Panc1 (cell line): ENCODE measurements around the gene TMEM203. TPM values are rescaled to one million over a fixed set of nuclear protein-coding genes. Genes with fewer than 3 reads are reported as not detected.

Experiments
- ATAC-seq: fragments of 200-7000 bp; cut with Tn5 transposase; 2 replicates; pipeline ENCODE4 v1.9.1; 2020; ENCODE audit warnings: mild to moderate bottlenecking, moderate library complexity
- BruUV-seq: library from RNA; stranded (reverse); fragments of 400-500 nt; replicated peaks from 2 replicates; lab custom pipeline; 2021; lab: Mats Ljungman, UMichigan
- CTCF ChIA-PET: fragments of 300-600 bp; sonication (Branson Sonifier 250); formaldehyde crosslinking; loops from one replicate; lab custom pipeline; 2022; ENCODE audit warnings: antibody characterized with exemption; lab: Charles Lee
- POLR2A ChIA-PET: fragments of 300-600 bp; sonication (Branson Sonifier 250); formaldehyde crosslinking; loops from one replicate; lab custom pipeline; 2022; ENCODE audit warnings: antibody characterized with exemption; lab: Charles Lee
- DNase-seq: peaks from one replicate; pipeline ENCODE4 v3.0.0-alpha.2; 2010; ENCODE audit warnings: low read depth, low spot score
- H3K27ac ChIP-seq: 2 replicates; pipeline ENCODE4 v1.5.1; 2011; ENCODE audit warnings: mild to moderate bottlenecking, low read length, inconsistent platforms
- H3K27me3 ChIP-seq: fragments of 200-500 bp; sonication (Bioruptor generic); 2 replicates; pipeline ENCODE4 v1.6.0; 2014; ENCODE audit warnings: low read length, inconsistent platforms; ENCODE audit not compliant: control insufficient read depth, insufficient read depth
- H3K36me3 ChIP-seq: fragments of 200-500 bp; sonication (Bioruptor generic); 2 replicates; pipeline ENCODE4 v1.5.1; 2014; ENCODE audit warnings: inconsistent platforms, mild to moderate bottlenecking, low read length, moderate library complexity; ENCODE audit not compliant: control insufficient read depth, insufficient read depth
- H3K4me1 ChIP-seq: 2 replicates; pipeline ENCODE4 v1.5.1; 2011; ENCODE audit warnings: inconsistent platforms, mild to moderate bottlenecking, low read length, moderate library complexity; ENCODE audit not compliant: control insufficient read depth, insufficient read depth
- H3K4me3 ChIP-seq, 2 experiments: 2 replicates each; pipeline ENCODE4 v1.5.1; 2011 to 2012; ENCODE audit warnings: low read depth in 2 of 2, low read length in 2 of 2, mild to moderate bottlenecking in 2 of 2, inconsistent platforms in 1 of 2, moderate library complexity in 1 of 2
- H3K9me3 ChIP-seq: fragments of 200-500 bp; sonication (Bioruptor generic); 2 replicates; pipeline ENCODE4 v1.5.1; 2014; ENCODE audit warnings: low read depth, mild to moderate bottlenecking, inconsistent platforms, low read length, moderate library complexity; ENCODE audit not compliant: control insufficient read depth, insufficient read depth
- POLR2AphosphoS5 ChIP-seq: IDR thresholded peaks from 2 replicates; pipeline ENCODE4 v1.6.1; 2012; ENCODE audit warnings: mild to moderate bottlenecking, low read depth, low read length, moderate library complexity
- SIN3A ChIP-seq: IDR thresholded peaks from 2 replicates; pipeline ENCODE4 v1.6.1; 2012; ENCODE audit warnings: low read depth, mild to moderate bottlenecking, low read length, moderate library complexity, borderline replicate concordance; ENCODE audit not compliant: insufficient read depth
- TCF7L2 ChIP-seq: IDR thresholded peaks from 2 replicates; pipeline ENCODE4 v1.6.1; 2011; ENCODE audit warnings: mild to moderate bottlenecking, low read depth, low read length, inconsistent platforms
- in situ Hi-C: cut with HindIII; loops from 2 replicates; pipeline ENCODE4 v1.10.0; 2016; ENCODE audit warnings: low sequenced_read_pairs, low pct_unique_long_range_greater_than_20kb
- intact Hi-C: fragments of 100-400 bp; cut with micrococcal nuclease; formaldehyde crosslinking; loops from one replicate; pipeline ENCODE4 v1.10.0; 2022; ENCODE audit not compliant: unreplicated experiment
- total RNA-seq: library from RNA; stranded (reverse); gene quantifications from one replicate; pipeline ENCODE4 v1.2.1, GENCODE V29; 2021; ENCODE audit not compliant: unreplicated experiment
- TF ChIP-seq, protein P1 (sequence below), 2 experiments: IDR thresholded peaks; 2 replicates each; pipeline ENCODE4 v1.6.1; 2011 to 2012; ENCODE audit warnings: low read depth in 2 of 2, control low read depth in 1 of 2, low read length in 1 of 2, mild to moderate bottlenecking in 1 of 2, moderate library complexity in 1 of 2; ENCODE audit not compliant: insufficient read depth in 1 of 2
- TF ChIP-seq, protein P2 (sequence below): fragments of 450-650 bp; IDR thresholded peaks from 2 replicates; pipeline ENCODE4 v1.5.1; 2017; ENCODE audit warnings: mild to moderate bottlenecking

The TMEM203 gene
- total RNA-seq, 1 experiment from 2014 or later: 25.4 TPM

DNA sequence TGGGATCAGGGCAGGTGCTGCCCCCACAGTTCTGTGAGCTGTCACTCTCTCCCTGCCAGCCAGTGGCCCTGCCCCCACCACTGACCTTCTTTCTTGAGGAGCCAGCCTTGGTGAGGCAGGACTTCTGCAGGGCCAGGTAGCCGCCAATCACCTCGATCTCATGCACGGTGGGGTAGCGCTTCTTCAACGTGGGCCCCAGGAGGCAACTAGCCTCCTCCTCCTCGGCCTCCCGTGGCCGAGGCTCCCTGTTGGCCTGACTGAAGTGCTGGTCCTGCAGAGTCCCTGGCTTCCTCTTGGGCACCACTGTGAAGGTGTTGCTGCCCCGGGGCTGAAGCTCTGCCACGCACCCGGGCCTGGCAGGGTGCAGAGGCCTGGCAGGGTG, 6.6 kb downstream of the TMEM203 start:
- DNase-seq (no peak), ATAC-seq (no peak)
- Histone ChIP-seq H3K4me3 (peak overlapping the region; percentile 34 to 45), H3K4me1 (peaks cover 36% of the 10 kb centered on the region), H3K27me3 (no peaks in the 10 kb centered on the region), H3K9me3 (no peaks in the 10 kb centered on the region), H3K27ac (peak overlapping the region; percentile 34; the same call in 1 of the 2 replicates), H3K36me3 (no peaks in the 10 kb centered on the region)
- in situ Hi-C loops (no loop called here), intact Hi-C loops (no loop called here)
- no peak for TF ChIP-seq SIN3A
- TF ChIP-seq, protein P1, sequence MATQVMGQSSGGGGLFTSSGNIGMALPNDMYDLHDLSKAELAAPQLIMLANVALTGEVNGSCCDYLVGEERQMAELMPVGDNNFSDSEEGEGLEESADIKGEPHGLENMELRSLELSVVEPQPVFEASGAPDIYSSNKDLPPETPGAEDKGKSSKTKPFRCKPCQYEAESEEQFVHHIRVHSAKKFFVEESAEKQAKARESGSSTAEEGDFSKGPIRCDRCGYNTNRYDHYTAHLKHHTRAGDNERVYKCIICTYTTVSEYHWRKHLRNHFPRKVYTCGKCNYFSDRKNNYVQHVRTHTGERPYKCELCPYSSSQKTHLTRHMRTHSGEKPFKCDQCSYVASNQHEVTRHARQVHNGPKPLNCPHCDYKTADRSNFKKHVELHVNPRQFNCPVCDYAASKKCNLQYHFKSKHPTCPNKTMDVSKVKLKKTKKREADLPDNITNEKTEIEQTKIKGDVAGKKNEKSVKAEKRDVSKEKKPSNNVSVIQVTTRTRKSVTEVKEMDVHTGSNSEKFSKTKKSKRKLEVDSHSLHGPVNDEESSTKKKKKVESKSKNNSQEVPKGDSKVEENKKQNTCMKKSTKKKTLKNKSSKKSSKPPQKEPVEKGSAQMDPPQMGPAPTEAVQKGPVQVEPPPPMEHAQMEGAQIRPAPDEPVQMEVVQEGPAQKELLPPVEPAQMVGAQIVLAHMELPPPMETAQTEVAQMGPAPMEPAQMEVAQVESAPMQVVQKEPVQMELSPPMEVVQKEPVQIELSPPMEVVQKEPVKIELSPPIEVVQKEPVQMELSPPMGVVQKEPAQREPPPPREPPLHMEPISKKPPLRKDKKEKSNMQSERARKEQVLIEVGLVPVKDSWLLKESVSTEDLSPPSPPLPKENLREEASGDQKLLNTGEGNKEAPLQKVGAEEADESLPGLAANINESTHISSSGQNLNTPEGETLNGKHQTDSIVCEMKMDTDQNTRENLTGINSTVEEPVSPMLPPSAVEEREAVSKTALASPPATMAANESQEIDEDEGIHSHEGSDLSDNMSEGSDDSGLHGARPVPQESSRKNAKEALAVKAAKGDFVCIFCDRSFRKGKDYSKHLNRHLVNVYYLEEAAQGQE (IDR thresholded peaks at IDR 0.05; ENCODE audit: insufficient read depth in 1 of 2, low read depth in 2 of 2, low read length in 1 of 2): no peak
- no peak for TF ChIP-seq TCF7L2
- TF ChIP-seq POLR2AphosphoS5: no peak
- TF ChIP-seq, protein P2, sequence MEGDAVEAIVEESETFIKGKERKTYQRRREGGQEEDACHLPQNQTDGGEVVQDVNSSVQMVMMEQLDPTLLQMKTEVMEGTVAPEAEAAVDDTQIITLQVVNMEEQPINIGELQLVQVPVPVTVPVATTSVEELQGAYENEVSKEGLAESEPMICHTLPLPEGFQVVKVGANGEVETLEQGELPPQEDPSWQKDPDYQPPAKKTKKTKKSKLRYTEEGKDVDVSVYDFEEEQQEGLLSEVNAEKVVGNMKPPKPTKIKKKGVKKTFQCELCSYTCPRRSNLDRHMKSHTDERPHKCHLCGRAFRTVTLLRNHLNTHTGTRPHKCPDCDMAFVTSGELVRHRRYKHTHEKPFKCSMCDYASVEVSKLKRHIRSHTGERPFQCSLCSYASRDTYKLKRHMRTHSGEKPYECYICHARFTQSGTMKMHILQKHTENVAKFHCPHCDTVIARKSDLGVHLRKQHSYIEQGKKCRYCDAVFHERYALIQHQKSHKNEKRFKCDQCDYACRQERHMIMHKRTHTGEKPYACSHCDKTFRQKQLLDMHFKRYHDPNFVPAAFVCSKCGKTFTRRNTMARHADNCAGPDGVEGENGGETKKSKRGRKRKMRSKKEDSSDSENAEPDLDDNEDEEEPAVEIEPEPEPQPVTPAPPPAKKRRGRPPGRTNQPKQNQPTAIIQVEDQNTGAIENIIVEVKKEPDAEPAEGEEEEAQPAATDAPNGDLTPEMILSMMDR: no peak
- POLR2A ChIA-PET: no interaction called here
- CTCF ChIA-PET: interaction anchor here (1.5 kb wide), 1 partner anchor 10 kb away, joined by 4 read pairs; no protein-coding TSS in a partner anchor
- no TSS peak for BruUV-seq

DNA sequence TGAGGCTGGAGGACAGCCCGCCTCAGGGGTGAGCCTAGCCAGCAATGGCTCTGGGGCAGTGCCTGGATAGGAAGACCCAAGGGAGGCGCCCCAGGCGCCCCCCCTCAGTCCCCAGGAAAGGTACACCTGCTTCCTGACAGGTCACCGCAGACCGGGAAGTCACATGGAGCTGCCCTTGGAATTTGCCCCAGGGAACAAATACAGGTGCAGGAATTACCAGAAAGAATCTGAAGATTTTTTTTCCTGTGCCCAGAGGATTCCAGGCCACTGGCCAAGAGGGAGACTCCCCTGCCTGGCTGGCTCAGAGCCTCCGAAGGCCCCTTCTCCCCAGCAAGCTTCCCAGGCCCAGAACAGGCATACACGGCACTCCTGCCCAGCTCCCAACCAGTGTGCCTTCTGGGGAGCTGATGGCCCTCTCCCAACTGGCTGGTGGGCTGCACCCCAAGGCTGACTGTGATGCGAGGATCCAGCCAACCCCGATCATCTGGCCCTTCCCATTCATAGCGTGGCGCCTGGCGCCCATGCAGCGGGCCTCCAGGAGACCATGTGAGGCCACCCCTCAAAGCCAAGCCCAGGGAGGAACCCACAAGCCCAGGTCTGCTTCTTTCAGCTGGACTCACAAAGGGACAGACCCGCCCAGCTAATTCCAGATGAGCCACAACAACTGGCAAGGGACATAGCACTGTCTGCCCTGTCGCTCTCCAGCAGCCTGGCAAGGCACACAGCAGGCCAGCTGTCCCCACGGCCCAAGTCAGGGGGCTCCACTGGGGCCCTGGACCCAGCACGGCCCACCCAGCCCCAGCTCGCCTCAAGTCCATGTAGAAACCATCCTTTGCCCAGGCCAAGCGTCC, 7.2 kb downstream of the TMEM203 start:
- H3K9me3 ChIP-seq: no peaks in the 10 kb centered on the region
- intact Hi-C loops (no loop called here), in situ Hi-C loops (no loop called here)
- H3K36me3 ChIP-seq: no peaks in the 10 kb centered on the region
- peak overlapping the region; percentile 34 to 45 for H3K4me3 ChIP-seq
- ATAC-seq (no peak), DNase-seq (no peak)
- TF ChIP-seq SIN3A: no peak
- TF ChIP-seq, protein P1 (IDR thresholded peaks at IDR 0.05; ENCODE audit: insufficient read depth in 1 of 2, low read depth in 2 of 2, low read length in 1 of 2): no peak
- TF ChIP-seq POLR2AphosphoS5: no peak
- TF ChIP-seq, protein P2: no peak
- TF ChIP-seq TCF7L2: no peak
- CTCF ChIA-PET: interaction anchor here (1.5 kb wide), 1 partner anchor 9 kb away, joined by 4 read pairs; no protein-coding TSS in a partner anchor
- H3K4me1 ChIP-seq: peaks cover 39% of the 10 kb centered on the region
- no peaks in the 10 kb centered on the region for H3K27me3 ChIP-seq
- POLR2A ChIA-PET: no interaction called here
- BruUV-seq: no TSS peak
- H3K27ac ChIP-seq: no peak overlapping the region
